NB4 (cell line): ENCODE measurements around the gene INO80.

Experiments used
- DNase-seq: peaks from one replicate; pipeline ENCODE4 v3.0.0; 2010; ENCODE audit warnings: low read depth
- H3K4me3 ChIP-seq: one replicate; pipeline ENCODE4 v1.5.1; 2011; ENCODE audit warnings: mild to moderate bottlenecking, low read depth, low read length, moderate library complexity
- MYC ChIP-seq: IDR thresholded peaks from 2 replicates; pipeline ENCODE4 v1.6.1; 2011; ENCODE audit warnings: low read depth, low read length
- POLR2A ChIP-seq: IDR thresholded peaks from 2 replicates; pipeline ENCODE4 v1.6.1; 2011; ENCODE audit warnings: mild to moderate bottlenecking; ENCODE audit not compliant: insufficient read length; ENCODE audit errors: extremely low read depth
- TF ChIP-seq, protein P1 (sequence below): IDR thresholded peaks from 2 replicates; pipeline ENCODE4 v1.6.1; 2011; ENCODE audit warnings: low read depth, low read length
- TF ChIP-seq, protein P2 (sequence below): IDR thresholded peaks from one replicate; pipeline ENCODE4 v1.5.1; 2012; ENCODE audit warnings: low read depth, low read length

INO80 gene

DNA sequence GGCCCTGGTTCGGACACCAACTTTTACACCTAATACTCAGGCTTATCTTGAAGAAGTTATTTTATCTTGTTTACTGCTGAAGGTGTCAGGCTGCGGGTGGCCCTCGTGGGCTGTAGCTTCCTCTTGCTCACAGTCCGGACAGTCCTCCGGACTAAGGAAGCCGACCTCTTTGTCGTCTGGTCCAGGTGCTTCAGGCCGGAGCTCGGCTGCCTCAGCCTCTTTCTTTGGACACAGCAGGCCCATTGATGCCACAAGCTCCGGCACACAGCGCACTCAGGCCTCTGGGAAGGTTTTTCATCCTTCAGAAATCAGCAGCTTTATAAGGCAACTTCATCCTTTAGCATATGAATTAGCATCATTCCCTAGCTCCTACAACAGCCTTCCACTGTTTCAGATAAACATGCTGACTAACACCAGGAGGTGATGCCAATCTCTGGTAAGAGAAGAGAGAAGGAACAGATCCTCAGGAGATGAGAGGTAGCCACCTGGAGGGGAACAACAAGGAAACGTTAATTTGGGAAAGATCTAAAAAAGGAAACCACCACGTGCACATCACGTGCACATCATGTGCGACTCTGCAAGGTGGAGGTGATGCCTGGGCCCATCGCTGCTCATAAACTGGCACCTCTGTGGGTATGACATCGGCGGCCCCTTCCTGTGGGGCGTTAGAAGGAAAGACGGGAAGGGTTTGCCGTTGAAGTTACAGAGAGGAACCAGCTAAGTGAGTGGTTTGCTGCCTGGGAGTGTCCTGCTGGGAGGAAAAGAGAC lies 167.2 kb downstream of the INO80 start:
- no peak for DNase-seq
- H3K4me3 ChIP-seq: no peak overlapping the region
- TF ChIP-seq POLR2A (no peak), MYC (no peak)
- TF ChIP-seq, protein P1, sequence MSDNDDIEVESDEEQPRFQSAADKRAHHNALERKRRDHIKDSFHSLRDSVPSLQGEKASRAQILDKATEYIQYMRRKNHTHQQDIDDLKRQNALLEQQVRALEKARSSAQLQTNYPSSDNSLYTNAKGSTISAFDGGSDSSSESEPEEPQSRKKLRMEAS: no peak

DNA sequence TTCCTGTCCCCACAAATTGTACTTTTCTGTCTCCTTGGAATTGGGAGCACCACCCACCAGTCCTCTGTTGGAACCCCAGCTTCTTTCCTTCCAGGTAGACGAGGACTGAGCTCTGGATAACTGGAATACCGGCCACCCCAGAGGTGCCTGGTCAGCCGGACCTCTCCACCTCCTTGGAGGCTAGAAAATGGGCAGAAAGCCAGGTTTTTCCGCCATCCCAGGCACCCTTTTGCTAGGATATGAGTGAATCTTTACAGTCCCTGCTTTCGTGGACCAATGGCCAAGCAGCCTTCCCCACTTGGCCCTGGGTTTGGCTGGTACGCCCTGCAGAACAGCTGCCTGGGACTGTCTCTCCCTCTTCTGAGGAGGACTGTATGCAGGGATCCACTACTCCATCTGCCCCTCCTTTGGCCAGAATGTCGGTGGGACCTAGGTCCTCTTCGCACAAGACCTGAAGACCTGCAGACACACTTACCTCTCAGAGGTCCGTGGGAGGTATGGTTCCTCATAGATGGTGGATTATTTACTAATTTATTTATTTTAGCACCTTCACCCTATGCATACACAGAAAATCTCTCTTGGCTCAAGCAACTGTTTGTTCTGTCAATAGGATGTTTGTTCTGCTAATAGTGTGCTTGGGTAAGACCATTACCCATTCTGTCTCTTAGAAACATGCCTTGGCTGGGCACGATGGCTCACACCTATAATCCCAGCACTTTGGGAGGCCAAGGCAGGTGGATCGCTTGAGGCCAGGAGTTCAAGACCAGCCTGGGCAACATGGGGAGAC lies 171.4 kb downstream of the INO80 start:
- DNase-seq: no peak

GRCh38 chr15:40943764-40944365 lies 172.2 kb downstream of the INO80 start:
- TF ChIP-seq POLR2A: no peak
- no peak overlapping the region for H3K4me3 ChIP-seq
- no peak for DNase-seq

More for the DNA sequence above, 171.4 kb downstream of the INO80 start:
- no peak overlapping the region for H3K4me3 ChIP-seq
- TF ChIP-seq, protein P2, sequence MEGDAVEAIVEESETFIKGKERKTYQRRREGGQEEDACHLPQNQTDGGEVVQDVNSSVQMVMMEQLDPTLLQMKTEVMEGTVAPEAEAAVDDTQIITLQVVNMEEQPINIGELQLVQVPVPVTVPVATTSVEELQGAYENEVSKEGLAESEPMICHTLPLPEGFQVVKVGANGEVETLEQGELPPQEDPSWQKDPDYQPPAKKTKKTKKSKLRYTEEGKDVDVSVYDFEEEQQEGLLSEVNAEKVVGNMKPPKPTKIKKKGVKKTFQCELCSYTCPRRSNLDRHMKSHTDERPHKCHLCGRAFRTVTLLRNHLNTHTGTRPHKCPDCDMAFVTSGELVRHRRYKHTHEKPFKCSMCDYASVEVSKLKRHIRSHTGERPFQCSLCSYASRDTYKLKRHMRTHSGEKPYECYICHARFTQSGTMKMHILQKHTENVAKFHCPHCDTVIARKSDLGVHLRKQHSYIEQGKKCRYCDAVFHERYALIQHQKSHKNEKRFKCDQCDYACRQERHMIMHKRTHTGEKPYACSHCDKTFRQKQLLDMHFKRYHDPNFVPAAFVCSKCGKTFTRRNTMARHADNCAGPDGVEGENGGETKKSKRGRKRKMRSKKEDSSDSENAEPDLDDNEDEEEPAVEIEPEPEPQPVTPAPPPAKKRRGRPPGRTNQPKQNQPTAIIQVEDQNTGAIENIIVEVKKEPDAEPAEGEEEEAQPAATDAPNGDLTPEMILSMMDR: no peak
- TF ChIP-seq, protein P1: no peak
- TF ChIP-seq MYC: no peak
- no peak for TF ChIP-seq POLR2A

DNA sequence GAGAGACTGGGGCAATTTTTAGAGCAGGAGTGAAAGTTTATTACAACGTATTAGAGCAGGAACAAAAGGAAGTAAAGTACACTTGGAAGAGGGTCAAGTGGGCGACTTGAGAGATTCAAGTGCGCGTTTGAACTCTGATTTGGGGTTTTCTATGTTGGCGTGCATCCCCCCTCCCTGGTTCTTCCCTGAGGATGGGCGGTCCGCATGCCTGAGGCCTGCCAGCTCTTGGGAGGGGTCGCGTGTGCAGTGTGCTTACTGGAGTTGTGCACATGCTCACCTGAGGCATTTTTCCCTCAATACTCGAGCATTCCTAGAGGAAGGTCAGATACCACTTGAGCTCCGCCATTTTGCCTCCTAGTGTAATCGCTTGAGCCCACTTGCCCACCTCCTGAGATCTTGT lies 173.2 kb downstream of the INO80 start:
- no peak for TF ChIP-seq POLR2A
- TF ChIP-seq, protein P1: no peak
- no peak for TF ChIP-seq MYC
- TF ChIP-seq, protein P2: no peak
- no peak for DNase-seq
- no peak overlapping the region for H3K4me3 ChIP-seq

- H3K4me3 ChIP-seq: peak overlapping the region; percentile 50
- DNase-seq: peak; percentile 72
- TF ChIP-seq MYC (no peak), POLR2A (no peak)
- TF ChIP-seq, protein P2: no peak
- TF ChIP-seq, protein P1: no peak
Observed at GRCh38 chr15:40942337-40942854, 173.7 kb downstream of the INO80 start.

DNA sequence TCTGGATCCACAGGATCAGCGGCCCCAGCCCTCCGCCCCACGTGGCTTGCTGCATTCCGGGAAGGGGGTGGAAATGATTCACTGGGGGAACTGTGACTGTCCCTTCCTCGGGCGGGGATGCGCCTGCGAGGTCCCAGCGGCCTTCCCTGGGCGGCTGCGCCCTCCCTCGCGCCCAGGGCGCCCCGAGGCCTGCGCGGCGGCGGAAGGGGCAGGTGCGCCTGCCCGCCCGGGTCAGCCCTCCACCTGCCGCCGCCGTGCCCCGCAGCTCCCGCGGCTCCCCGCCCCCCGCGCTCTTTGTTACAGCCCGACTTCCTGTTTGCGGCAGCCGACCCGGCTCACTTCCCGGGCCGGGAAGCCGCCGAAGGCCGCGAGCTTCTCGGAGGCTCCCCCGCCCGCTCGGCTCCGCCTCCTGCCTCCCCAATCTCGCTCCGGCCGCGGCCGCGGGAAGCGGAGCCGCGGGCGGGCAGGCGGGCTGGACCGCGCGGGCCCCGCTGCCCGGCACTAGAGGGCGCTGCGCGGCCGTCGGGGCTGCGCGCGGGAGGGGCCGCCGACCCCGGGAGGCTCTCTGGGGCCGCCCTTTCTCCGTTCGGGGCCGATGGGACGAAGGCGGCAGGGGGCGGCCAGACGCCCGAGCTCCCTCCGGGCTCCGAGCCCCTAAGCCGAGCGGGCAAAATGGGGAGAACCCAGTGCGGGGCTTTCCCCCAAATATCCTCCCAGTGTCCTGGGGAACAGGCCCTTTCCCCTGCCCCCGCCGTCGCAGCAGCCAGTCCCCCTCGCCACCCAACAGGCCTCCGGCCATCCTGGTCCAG lies 174.3 kb downstream of the INO80 start:
- no peak for TF ChIP-seq POLR2A
- TF ChIP-seq MYC: peak; percentile 46; the same call in 1 of the 2 replicates
- TF ChIP-seq, protein P1: peak; percentile 69
- TF ChIP-seq, protein P2: no peak

More for the DNA sequence above, 174.3 kb downstream of the INO80 start:
- DNase-seq: peak; percentile 90
- H3K4me3 ChIP-seq: peak overlapping the region; percentile 50
